Kidney (tissue), 14 donors: ENCODE data around the gene KLHL29. TPM values are rescaled to one million over a fixed set of nuclear protein-coding genes. Genes with fewer than 3 reads are reported as not detected.

Source experiments
- DNase-seq, 5 donors: peaks; one replicate each; pipeline ENCODE4 v3.0.0-alpha.2; 2013 to 2020
- FAIRE-seq: peaks from 2 replicates; lab custom pipeline; 2012; peaks lifted over from hg19 to GRCh38; lab: Jason Lieb, UNC
- H3K27ac ChIP-seq, 2 donors: one replicate each; pipeline ENCODE4 v1.7.0; 2013; ENCODE audit warnings: low read depth in 2 of 2, low read length in 2 of 2, inconsistent platforms in 1 of 2
- H3K27me3 ChIP-seq: one replicate; pipeline ENCODE4 v1.7.1; 2013; ENCODE audit warnings: low read length, inconsistent platforms; ENCODE audit not compliant: control insufficient read depth, insufficient read depth
- H3K36me3 ChIP-seq, 3 donors: one replicate each; pipeline versions ENCODE4 v1.7.0 to v1.7.1; 2013; ENCODE audit warnings: low read length in 3 of 3, control low read depth in 1 of 3, inconsistent platforms in 1 of 3; ENCODE audit not compliant: insufficient read depth in 3 of 3, control insufficient read depth in 2 of 3
- H3K4me1 ChIP-seq, 3 donors: one replicate each; pipeline versions ENCODE4 v1.7.0 to v1.7.1; 2013; ENCODE audit warnings: low read length in 3 of 3, inconsistent platforms in 1 of 3, low read depth in 1 of 3; ENCODE audit not compliant: control insufficient read depth in 2 of 3, insufficient read depth in 2 of 3
- H3K4me3 ChIP-seq, 3 donors: one replicate each; pipeline versions ENCODE4 v1.7.0 to v1.8.1; 2013; ENCODE audit warnings: low read length in 3 of 3, control low read depth in 1 of 3, inconsistent platforms in 1 of 3
- H3K9ac ChIP-seq, 3 donors: one replicate each; pipeline versions ENCODE4 v1.7.0 to v1.7.1; 2013; ENCODE audit warnings: low read length in 3 of 3, control low read depth in 1 of 3, inconsistent platforms in 1 of 3
- H3K9me3 ChIP-seq, 3 donors: one replicate each; pipeline versions ENCODE4 v1.7.0 to v1.7.1; 2013; ENCODE audit warnings: low read length in 3 of 3, control low read depth in 1 of 3, inconsistent platforms in 1 of 3; ENCODE audit not compliant: control insufficient read depth in 2 of 3, insufficient read depth in 1 of 3
- CTCF ChIP-seq: IDR thresholded peaks from 3 replicates; pipeline ENCODE4 v1.5.1; 2012; ENCODE audit warnings: mild to moderate bottlenecking, moderate library complexity, borderline replicate concordance; ENCODE audit not compliant: insufficient read depth; ENCODE audit errors: extremely low read depth
- intact Hi-C: fragments of 100-400 bp; cut with DNase I; formaldehyde crosslinking; loops from one replicate; pipeline ENCODE4 v1.11.1; 2022
- polyA plus RNA-seq: library from polyadenylated mRNA; stranded (reverse); fragments of 350-450 nt; fragmentation: Illumina TruSeq; extraction: RNeasy Lipid Tissue Mini Kit (QIAGEN cat#74804); gene quantifications from one replicate; pipeline ENCODE4 v1.2.3, GENCODE V29; 2014; ENCODE audit warnings: low read depth, low replicate concordance; ENCODE audit not compliant: insufficient read depth
- total RNA-seq: library from RNA; stranded (reverse); fragmentation: NEBNext Ultra II Directional; extraction: Animal tissue kit (Norgen Biotek cat#: 25700); gene quantifications from one replicate; pipeline ENCODE4 v1.2.1, GENCODE V29; 2021
- donor health status: control.
- donor health status: control.
- donor health status: control.
- donor health status: control.
- donor health status: control.
- donor health status: DM: yes; HTN: yes; CAD: no.
- donor health status: Normal renal cell carcinoma (clear cell type).

Gene KLHL29
- total and polyA plus RNA-seq, 2 donors from 2014 or later: 1.5 to 10.5 TPM

DNA sequence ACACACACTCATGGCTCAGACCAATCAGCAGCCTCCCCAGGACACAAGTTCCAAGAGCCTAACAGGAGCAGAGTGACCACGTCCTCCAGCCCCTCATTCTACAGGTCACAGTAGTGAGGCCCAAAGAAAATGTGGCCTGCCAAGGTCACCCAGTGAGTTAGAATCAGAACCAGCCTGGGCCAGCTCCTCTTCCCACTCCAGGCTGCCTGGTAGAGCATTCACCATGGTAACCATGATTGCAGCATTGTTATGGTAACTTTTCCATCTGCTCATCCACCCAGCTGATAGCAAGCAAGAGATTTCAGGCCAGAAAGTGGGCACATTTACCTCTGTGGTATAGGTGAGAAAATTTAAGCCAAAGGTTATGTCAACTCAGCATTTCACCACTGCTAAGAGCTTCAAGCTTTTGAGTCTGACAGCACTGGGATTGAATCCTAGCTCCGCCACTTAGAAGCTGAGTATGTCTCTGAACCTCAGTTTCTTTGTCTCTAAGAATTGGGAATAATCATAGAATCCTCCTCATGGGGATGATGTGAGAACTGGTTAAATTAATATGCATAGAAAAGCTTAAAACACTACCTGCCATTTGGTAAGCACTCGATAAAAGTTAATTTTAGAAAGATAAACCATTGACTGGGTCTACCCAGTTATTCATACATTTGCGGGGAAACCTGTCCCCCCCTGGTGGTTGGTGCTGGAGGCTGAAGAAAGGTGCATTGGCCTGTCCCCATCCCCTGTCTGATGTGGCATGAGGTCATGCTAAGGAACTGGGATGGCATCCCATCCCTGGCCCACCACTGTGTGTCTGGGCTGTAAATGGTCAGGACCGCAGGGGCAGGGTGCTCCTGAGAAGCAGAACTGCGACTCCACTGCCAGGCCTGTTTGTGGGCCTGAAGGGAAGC is 181.5 kb downstream of the KLHL29 start:
- no peak for FAIRE-seq
- no peak overlapping the region for H3K9ac ChIP-seq

GRCh38 chr2:23567161-23567756 is 182.3 kb downstream of the KLHL29 start:
- no peaks in the 10 kb centered on the region for H3K4me1 ChIP-seq
- H3K27me3 ChIP-seq: no peaks in the 10 kb centered on the region
- peak in 2 of 5 donors; percentile 73 to 74 for DNase-seq
- no peak overlapping the region for H3K27ac ChIP-seq
- H3K9me3 ChIP-seq: no peaks in the 10 kb centered on the region
- no peak overlapping the region for H3K4me3 ChIP-seq
- intact Hi-C loops: no loop called here
- TF ChIP-seq CTCF: no peak
- no peak for FAIRE-seq
- H3K9ac ChIP-seq: no peak overlapping the region
- H3K36me3 ChIP-seq: no peaks in the 10 kb centered on the region

More for the DNA sequence above, 181.5 kb downstream of the KLHL29 start:
- no peaks in the 10 kb centered on the region for H3K9me3 ChIP-seq
- no peak overlapping the region for H3K27ac ChIP-seq
- peak; percentile 9 for TF ChIP-seq CTCF
- no peak overlapping the region for H3K4me3 ChIP-seq
- DNase-seq: peak in 1 of 5 donors; percentile 53
- H3K27me3 ChIP-seq: no peaks in the 10 kb centered on the region
- H3K4me1 ChIP-seq: no peaks in the 10 kb centered on the region
- intact Hi-C loops: no loop called here
- H3K36me3 ChIP-seq: no peaks in the 10 kb centered on the region

- no peak for TF ChIP-seq CTCF
- Histone ChIP-seq H3K27ac (no peak overlapping the region), H3K27me3 (no peaks in the 10 kb centered on the region), H3K36me3 (no peaks in the 10 kb centered on the region), H3K9me3 (no peaks in the 10 kb centered on the region), H3K9ac (no peak overlapping the region), H3K4me1 (no peaks in the 10 kb centered on the region), H3K4me3 (no peak overlapping the region)
- intact Hi-C loops: no loop called here
- DNase-seq: no peak
- FAIRE-seq: no peak
These were observed 183.2 kb downstream of the KLHL29 start for GRCh38 chr2:23568211-23568610.
